Right lung (tissue), 5 donors: Measurements from ENCODE around the gene GTF3C1. TPM values are rescaled to one million over a fixed set of nuclear protein-coding genes. Genes with fewer than 3 reads are reported as not detected.

Experiments used
- DNase-seq, 2 donors: peaks; one replicate each; pipeline ENCODE4 v3.0.0-alpha.2; 2013
- polyA plus RNA-seq, 5 donors: library from polyadenylated mRNA; unstranded; fragments of 120-200 nt; gene quantifications; one replicate each; pipeline versions ENCODE4 v1.2.1 to v1.2.3, GENCODE V29; 2013; ENCODE audit warnings: inconsistent platforms in 1 of 5, low replicate concordance in 1 of 5; ENCODE audit not compliant: insufficient read length in 5 of 5, insufficient read depth in 1 of 5

Gene GTF3C1
- polyA plus RNA-seq, 5 donors = 73.5 to 112 (median 85.6) TPM

GRCh38 chr16:27428026-27428785, 121.5 kb downstream of the GTF3C1 start:
- no peak for DNase-seq

GRCh38 chr16:27427538-27427937, 122.2 kb downstream of the GTF3C1 start:
- DNase-seq = no peak

- no peak for DNase-seq
Measured at GRCh38 chr16:27426423-27427408, 123.0 kb downstream of the GTF3C1 start.

- DNase-seq = no peak
Measured at GRCh38 chr16:27425961-27426360, 123.8 kb downstream of the GTF3C1 start.

GRCh38 chr16:27424772-27425498, 124.8 kb downstream of the GTF3C1 start:
- no peak for DNase-seq

- DNase-seq = no peak
Measured at GRCh38 chr16:27421961-27422740, 127.6 kb downstream of the GTF3C1 start.

GRCh38 chr16:27417047-27417671, 132.6 kb downstream of the GTF3C1 start:
- DNase-seq = no peak

- DNase-seq = no peak
Measured at GRCh38 chr16:27414788-27415431, 134.8 kb downstream of the GTF3C1 start.

- no peak for DNase-seq
Measured at GRCh38 chr16:27413956-27414355, 135.8 kb downstream of the GTF3C1 start.

GRCh38 chr16:27410761-27411160, 139.0 kb downstream of the GTF3C1 start:
- DNase-seq = no peak

Other genes starting within 250 kb of the GTF3C1 start
- gene IL4R, start 235.9 kb downstream of the GTF3C1 start, polyA plus RNA-seq = 10 to 100 TPM; 27.7 to 37.6 (median 34.4) TPM
- gene IL21R, start 147.7 kb downstream of the GTF3C1 start, polyA plus RNA-seq = 1 to 10 TPM; 1.2 to 5.5 (median 4.1) TPM
- 10 to 100 TPM; 16.2 to 24.7 (median 21.3) TPM for gene KATNIP, start 231 bp upstream of the GTF3C1 start, polyA plus RNA-seq